Hepatocyte (in vitro differentiated cells): ENCODE measurements around the gene PAFAH2. TPM values are rescaled to one million over a fixed set of nuclear protein-coding genes. Genes with fewer than 3 reads are reported as not detected.

ENCODE experiments used
- DNase-seq: peaks from one replicate; pipeline ENCODE4 v3.0.0-alpha.2; 2016; ENCODE audit warnings: low spot score
- H2AFZ ChIP-seq: fragments of 200-600 bp; sonication (generic); 2 replicates; pipeline ENCODE4 v1.6.0; 2016; ENCODE audit warnings: antibody characterized with exemption, mild to moderate bottlenecking
- H3K27ac ChIP-seq: fragments of 200-600 bp; sonication (generic); 2 replicates; pipeline ENCODE4 v1.5.1; 2016; ENCODE audit warnings: mild to moderate bottlenecking
- H3K27me3 ChIP-seq: fragments of 200-600 bp; sonication (generic); 2 replicates; pipeline ENCODE4 v1.6.1; 2016
- H3K36me3 ChIP-seq: fragments of 200-600 bp; sonication (generic); replicated peaks from 2 replicates; pipeline ENCODE4 v1.5.1; 2016; ENCODE audit warnings: low read depth; ENCODE audit not compliant: insufficient read depth
- H3K4me1 ChIP-seq: fragments of 200-600 bp; sonication (generic); 2 replicates; pipeline ENCODE4 v1.5.1; 2016; ENCODE audit warnings: mild to moderate bottlenecking, moderate library complexity; ENCODE audit not compliant: insufficient read depth
- H3K4me2 ChIP-seq: fragments of 200-600 bp; sonication (generic); 2 replicates; pipeline ENCODE4 v1.6.0; 2016
- H3K4me3 ChIP-seq: fragments of 200-600 bp; sonication (generic); 2 replicates; pipeline ENCODE4 v1.5.1; 2016; ENCODE audit warnings: mild to moderate bottlenecking
- H3K79me2 ChIP-seq: fragments of 200-600 bp; sonication (generic); 2 replicates; pipeline ENCODE4 v1.6.0; 2017; ENCODE audit warnings: mild to moderate bottlenecking
- H3K9me2 ChIP-seq: fragments of 200-600 bp; sonication (generic); replicated peaks from 2 replicates; pipeline ENCODE4 v1.6.0; 2017; ENCODE audit warnings: mild to moderate bottlenecking; ENCODE audit not compliant: insufficient read depth
- H3K9me3 ChIP-seq: fragments of 200-600 bp; sonication (generic); 2 replicates; pipeline ENCODE4 v1.5.1; 2016; ENCODE audit warnings: low read depth, mild to moderate bottlenecking
- H4K20me1 ChIP-seq: fragments of 200-600 bp; sonication (generic); 2 replicates; pipeline ENCODE4 v1.6.0; 2016; ENCODE audit warnings: mild to moderate bottlenecking; ENCODE audit not compliant: insufficient read depth, poor library complexity, severe bottlenecking
- EZH2 ChIP-seq: fragments of 200-600 bp; sonication (generic); IDR thresholded peaks from 2 replicates; pipeline ENCODE4 v1.6.1; 2016; ENCODE audit warnings: antibody characterized with exemption, mild to moderate bottlenecking, borderline replicate concordance
- EZH2phosphoT487 ChIP-seq: fragments of 200-600 bp; sonication (generic); IDR thresholded peaks from one replicate; pipeline ENCODE4 v1.6.1; 2018; ENCODE audit warnings: antibody characterized with exemption, mild to moderate bottlenecking, low read depth, moderate library complexity; ENCODE audit not compliant: unreplicated experiment, severe bottlenecking
- WGBS: methylation state at CpG from one replicate; pipeline ENCODE4 v1.1.6; 2016; ENCODE audit warnings: low lambda C conversion rate; ENCODE audit errors: missing lambda C conversion rate; 5-methylcytosine and 5-hydroxymethylcytosine counted together
- polyA plus RNA-seq: library from polyadenylated mRNA; unstranded; fragments of >200 nt; fragmentation: Nextera tagmentation; extraction: Ambion mirVana; gene quantifications from 2 replicates; pipeline ENCODE4 v1.2.1, GENCODE V29; 2016
- total RNA-seq: library from RNA; depleted of rRNA; stranded (reverse); fragments of >200 nt; gene quantifications from 2 replicates; pipeline ENCODE4 v1.2.3, GENCODE V29; 2014
- TF ChIP-seq, protein P1 (sequence below): fragments of 200-600 bp; sonication (generic); IDR thresholded peaks from 2 replicates; pipeline ENCODE4 v1.5.1; 2016; ENCODE audit warnings: antibody characterized with exemption, mild to moderate bottlenecking; ENCODE audit not compliant: poor library complexity

Gene PAFAH2
- total and polyA plus RNA-seq, 2 experiments from 2014 or later: 22.7 to 24.6 TPM

DNA sequence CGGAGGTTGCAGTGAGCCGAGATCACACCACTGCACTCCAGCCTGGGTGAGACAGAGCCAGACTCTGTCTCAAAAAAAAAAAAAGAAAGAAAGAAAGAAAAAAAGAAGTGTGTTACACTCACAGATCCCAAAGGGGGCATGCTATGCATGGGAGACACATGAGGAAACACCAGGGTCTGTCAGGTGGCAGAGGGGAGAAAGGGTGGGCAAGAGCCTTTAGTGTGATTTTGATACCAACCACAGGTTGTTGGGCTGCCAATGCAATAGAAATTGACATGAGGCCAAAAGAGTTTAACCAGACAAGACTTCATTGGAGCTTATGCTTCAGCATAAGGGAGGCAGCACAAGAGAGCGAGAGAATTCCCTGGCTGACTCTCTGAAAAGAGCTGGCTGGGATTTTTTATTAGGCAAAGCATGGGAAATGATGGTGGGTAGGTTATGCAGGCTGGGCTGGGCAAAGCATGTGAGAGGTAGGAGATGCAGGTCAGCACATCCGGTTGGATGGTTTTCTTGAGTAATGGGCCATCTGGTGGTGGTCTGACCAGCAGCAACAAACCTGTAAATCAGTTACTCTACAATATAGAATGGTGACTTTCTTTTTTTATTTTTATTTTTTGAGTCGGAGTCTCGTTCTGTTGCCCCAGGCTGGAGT is 12.1 kb upstream of the PAFAH2 start:
- DNase-seq: no peak
- no peaks in the 10 kb centered on the region for H3K9me2 ChIP-seq
- no peak overlapping the region for H2AFZ ChIP-seq
- H3K4me2 ChIP-seq: no peak overlapping the region
- no peaks in the 10 kb centered on the region for H3K79me2 ChIP-seq
- no peaks in the 10 kb centered on the region for H4K20me1 ChIP-seq
- no peaks in the 10 kb centered on the region for H3K36me3 ChIP-seq
- H3K4me3 ChIP-seq: no peak overlapping the region
- no peak overlapping the region for H3K27ac ChIP-seq
- H3K27me3 ChIP-seq: no peaks in the 10 kb centered on the region
- no peaks in the 10 kb centered on the region for H3K9me3 ChIP-seq
- WGBS: 64% methylated on average over 5 of the region's 6 CpGs
- TF ChIP-seq, protein P1, sequence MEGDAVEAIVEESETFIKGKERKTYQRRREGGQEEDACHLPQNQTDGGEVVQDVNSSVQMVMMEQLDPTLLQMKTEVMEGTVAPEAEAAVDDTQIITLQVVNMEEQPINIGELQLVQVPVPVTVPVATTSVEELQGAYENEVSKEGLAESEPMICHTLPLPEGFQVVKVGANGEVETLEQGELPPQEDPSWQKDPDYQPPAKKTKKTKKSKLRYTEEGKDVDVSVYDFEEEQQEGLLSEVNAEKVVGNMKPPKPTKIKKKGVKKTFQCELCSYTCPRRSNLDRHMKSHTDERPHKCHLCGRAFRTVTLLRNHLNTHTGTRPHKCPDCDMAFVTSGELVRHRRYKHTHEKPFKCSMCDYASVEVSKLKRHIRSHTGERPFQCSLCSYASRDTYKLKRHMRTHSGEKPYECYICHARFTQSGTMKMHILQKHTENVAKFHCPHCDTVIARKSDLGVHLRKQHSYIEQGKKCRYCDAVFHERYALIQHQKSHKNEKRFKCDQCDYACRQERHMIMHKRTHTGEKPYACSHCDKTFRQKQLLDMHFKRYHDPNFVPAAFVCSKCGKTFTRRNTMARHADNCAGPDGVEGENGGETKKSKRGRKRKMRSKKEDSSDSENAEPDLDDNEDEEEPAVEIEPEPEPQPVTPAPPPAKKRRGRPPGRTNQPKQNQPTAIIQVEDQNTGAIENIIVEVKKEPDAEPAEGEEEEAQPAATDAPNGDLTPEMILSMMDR: no peak
- TF ChIP-seq EZH2: no peak
- TF ChIP-seq EZH2phosphoT487: no peak
- H3K4me1 ChIP-seq: no peaks in the 10 kb centered on the region

DNA sequence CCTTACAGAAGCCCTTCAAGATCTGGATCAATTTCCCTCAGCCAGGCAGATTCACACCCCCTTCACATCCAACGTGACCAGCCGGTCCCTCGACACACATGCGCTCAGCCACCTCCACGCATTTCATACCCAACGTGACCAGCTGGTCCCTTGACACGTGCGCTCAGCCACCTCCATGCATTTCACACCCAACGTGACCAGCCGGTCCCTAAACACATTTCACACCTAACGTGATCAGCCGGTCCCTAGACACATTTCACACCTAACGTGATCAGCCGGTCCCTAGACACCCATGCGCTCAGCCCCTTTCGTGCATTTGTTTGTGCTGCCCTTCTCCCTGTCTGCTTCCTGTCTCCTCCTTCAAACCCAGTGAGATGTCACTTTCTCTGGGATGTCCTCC is 8.8 kb upstream of the PAFAH2 start:
- Histone ChIP-seq H3K9me3 (no peaks in the 10 kb centered on the region), H3K4me3 (no peak overlapping the region), H3K4me1 (no peaks in the 10 kb centered on the region), H3K27me3 (no peaks in the 10 kb centered on the region), H3K79me2 (no peaks in the 10 kb centered on the region), H2AFZ (no peak overlapping the region), H3K27ac (no peak overlapping the region), H3K36me3 (no peaks in the 10 kb centered on the region), H4K20me1 (no peaks in the 10 kb centered on the region), H3K9me2 (no peaks in the 10 kb centered on the region), H3K4me2 (no peak overlapping the region)
- no peak for DNase-seq
- 96% methylated on average over 16 of the region's 16 CpGs for WGBS
- TF ChIP-seq, protein P1: no peak
- no peak for TF ChIP-seq EZH2phosphoT487
- no peak for TF ChIP-seq EZH2

DNA sequence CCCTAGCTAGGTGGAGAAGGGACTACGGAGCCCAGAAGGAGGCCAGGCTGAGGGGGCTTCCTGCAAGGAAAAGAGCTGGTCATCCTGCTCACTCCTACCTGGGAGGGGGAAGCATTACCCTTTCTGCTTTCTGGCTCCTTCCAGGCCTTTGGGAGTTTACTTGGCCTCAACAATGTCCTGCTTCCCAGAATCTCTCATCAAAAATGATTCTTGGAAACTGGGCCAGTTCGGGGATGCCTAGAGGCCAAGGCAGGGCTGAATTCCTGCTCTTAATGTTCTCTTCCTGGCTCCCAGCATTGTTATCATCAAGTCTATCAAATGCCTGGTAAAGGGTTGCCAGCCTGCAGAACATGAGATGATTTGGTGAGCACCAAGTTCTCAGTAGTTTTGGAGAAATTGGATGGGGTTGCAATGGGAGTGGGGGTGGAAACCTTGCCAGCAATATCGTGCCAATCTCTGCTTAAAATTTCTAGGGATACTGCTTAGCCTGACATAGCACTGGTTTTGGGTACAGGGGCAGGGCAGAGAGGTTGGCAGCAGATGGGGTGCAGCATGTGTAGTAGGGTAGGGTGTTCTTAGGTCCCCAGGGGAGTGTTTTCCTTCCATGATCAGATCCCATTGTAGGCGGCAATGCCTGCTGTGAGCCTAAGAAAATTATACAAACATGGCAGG is 7.7 kb upstream of the PAFAH2 start:
- no peaks in the 10 kb centered on the region for H3K36me3 ChIP-seq
- H4K20me1 ChIP-seq: no peaks in the 10 kb centered on the region
- H3K4me2 ChIP-seq: no peak overlapping the region
- no peaks in the 10 kb centered on the region for H3K4me1 ChIP-seq
- 74% methylated on average over 4 of the region's 4 CpGs for WGBS
- no peaks in the 10 kb centered on the region for H3K9me2 ChIP-seq
- H3K9me3 ChIP-seq: no peaks in the 10 kb centered on the region
- TF ChIP-seq, protein P1: no peak
- TF ChIP-seq EZH2 (no peak), EZH2phosphoT487 (no peak)
- no peak overlapping the region for H3K4me3 ChIP-seq
- no peaks in the 10 kb centered on the region for H3K27me3 ChIP-seq
- no peak for DNase-seq
- H3K27ac ChIP-seq: no peak overlapping the region
- H3K79me2 ChIP-seq: no peaks in the 10 kb centered on the region
- H2AFZ ChIP-seq: no peak overlapping the region
